ENCODE data around the gene IGFBP5.

IGFBP5 gene

DNA sequence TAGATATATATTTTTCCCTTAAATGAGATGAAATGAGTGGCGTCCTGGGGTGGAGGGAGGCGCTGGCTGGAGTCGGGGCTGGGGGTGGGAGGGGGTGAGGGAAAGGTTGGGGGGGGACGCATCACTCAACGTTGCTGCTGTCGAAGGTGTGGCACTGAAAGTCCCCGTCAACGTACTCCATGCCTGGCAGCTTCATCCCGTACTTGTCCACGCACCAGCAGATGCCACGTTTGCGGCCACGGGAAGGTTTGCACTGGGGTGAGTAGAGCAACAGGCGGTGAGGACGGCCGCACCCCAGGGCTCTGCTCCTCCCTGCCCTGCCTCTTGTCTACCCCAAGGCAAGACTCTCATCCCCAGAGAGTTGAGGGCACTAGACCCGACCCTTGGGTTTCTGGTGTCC, 18.7 kb downstream of the IGFBP5 start:
- Histone ChIP-seq H3K9me2 (replicated peaks; ENCODE audit: insufficient read depth, low read length) (no peaks in the 10 kb centered on the region), H3K79me2 (ENCODE audit: insufficient read depth, low read length) (no peaks in the 10 kb centered on the region), H3K36me3 (ENCODE audit: low read length) (no peaks in the 10 kb centered on the region), H3K27me3 (ENCODE audit: low read length) (no peaks in the 10 kb centered on the region), H3K4me3 (ENCODE audit: insufficient read depth, low read length, poor library complexity, severe bottlenecking) (no peak overlapping the region), H3K27ac (ENCODE audit: low read depth, low read length) (no peak overlapping the region), H3K9ac (ENCODE audit: low read length) (no peak overlapping the region), H4K20me1 (ENCODE audit: low read depth, low read length) (no peaks in the 10 kb centered on the region), H3K4me2 (ENCODE audit: low read depth, low read length, poor library complexity, severe bottlenecking) (no peak overlapping the region), H3K9me3 (ENCODE audit: insufficient read depth, low read length) (no peaks in the 10 kb centered on the region), H3F3A (ENCODE audit: insufficient read depth) (no peaks in the 10 kb centered on the region), H2AFZ (ENCODE audit: low read depth, low read length, severe bottlenecking) (no peak overlapping the region)
- TF ChIP-seq, protein P1, sequence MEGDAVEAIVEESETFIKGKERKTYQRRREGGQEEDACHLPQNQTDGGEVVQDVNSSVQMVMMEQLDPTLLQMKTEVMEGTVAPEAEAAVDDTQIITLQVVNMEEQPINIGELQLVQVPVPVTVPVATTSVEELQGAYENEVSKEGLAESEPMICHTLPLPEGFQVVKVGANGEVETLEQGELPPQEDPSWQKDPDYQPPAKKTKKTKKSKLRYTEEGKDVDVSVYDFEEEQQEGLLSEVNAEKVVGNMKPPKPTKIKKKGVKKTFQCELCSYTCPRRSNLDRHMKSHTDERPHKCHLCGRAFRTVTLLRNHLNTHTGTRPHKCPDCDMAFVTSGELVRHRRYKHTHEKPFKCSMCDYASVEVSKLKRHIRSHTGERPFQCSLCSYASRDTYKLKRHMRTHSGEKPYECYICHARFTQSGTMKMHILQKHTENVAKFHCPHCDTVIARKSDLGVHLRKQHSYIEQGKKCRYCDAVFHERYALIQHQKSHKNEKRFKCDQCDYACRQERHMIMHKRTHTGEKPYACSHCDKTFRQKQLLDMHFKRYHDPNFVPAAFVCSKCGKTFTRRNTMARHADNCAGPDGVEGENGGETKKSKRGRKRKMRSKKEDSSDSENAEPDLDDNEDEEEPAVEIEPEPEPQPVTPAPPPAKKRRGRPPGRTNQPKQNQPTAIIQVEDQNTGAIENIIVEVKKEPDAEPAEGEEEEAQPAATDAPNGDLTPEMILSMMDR (IDR thresholded peaks at IDR 0.05; ENCODE audit: insufficient read depth, low read length, poor library complexity, severe bottlenecking), result no peak
- no peak for TF ChIP-seq EZH2phosphoT487 (conservative IDR thresholded peaks at IDR 0.05; ENCODE audit: low read length)

DNA sequence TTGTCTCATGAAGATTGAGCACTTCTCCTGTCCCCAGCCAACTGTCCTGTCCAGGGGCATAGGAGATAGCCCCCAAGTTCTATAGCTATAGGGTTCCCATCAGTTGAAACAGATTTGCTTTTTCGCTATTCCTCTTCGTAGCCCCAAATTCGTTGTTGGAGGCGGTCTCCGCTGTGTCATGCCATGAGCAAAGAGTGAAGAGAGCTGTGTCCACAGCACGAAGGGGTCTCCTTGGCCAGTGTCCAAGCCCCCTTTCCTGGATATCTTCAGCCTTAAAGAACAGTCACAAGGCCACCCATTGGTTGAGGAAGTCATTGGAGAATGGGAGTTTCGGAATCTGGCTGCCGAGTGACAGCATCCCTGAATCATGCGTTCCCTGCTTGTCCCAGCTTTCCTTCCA, 21.0 kb downstream of the IGFBP5 start:
- Histone ChIP-seq H2AFZ (ENCODE audit: low read depth, low read length, severe bottlenecking) (no peak overlapping the region), H3K9ac (ENCODE audit: low read length) (no peak overlapping the region), H3K4me3 (ENCODE audit: insufficient read depth, low read length, poor library complexity, severe bottlenecking) (no peak overlapping the region), H3K36me3 (ENCODE audit: low read length) (no peaks in the 10 kb centered on the region), H3K27me3 (ENCODE audit: low read length) (no peaks in the 10 kb centered on the region), H3K27ac (ENCODE audit: low read depth, low read length) (no peak overlapping the region), H3K9me3 (ENCODE audit: insufficient read depth, low read length) (no peaks in the 10 kb centered on the region), H3F3A (ENCODE audit: insufficient read depth) (no peaks in the 10 kb centered on the region), H3K79me2 (ENCODE audit: insufficient read depth, low read length) (no peaks in the 10 kb centered on the region), H3K4me2 (ENCODE audit: low read depth, low read length, poor library complexity, severe bottlenecking) (no peak overlapping the region), H3K9me2 (replicated peaks; ENCODE audit: insufficient read depth, low read length) (no peaks in the 10 kb centered on the region), H4K20me1 (ENCODE audit: low read depth, low read length) (no peaks in the 10 kb centered on the region)
- TF ChIP-seq, protein P1 (IDR thresholded peaks at IDR 0.05; ENCODE audit: insufficient read depth, low read length, poor library complexity, severe bottlenecking), result no peak
- no peak for TF ChIP-seq EZH2phosphoT487 (conservative IDR thresholded peaks at IDR 0.05; ENCODE audit: low read length)

DNA sequence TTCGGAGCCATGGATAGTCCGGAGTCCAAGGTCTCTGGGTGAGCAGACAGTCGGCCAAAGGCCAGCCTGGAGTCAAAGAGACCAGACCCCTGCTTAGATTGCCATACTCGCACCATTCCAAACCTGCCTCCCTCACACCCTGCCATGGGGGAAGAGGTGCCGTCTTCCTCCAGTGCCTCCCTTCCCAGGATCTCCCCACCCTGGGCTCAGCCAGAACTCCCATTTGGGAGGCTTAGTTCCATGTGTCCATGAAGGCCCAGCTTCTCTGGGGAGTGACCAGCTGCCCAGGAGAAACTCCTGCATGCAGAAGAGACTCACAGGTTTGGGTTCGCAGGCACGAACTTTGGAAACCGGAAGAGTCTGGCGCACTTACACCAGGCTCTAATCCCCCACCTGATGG, 21.7 kb downstream of the IGFBP5 start:
- no peaks in the 10 kb centered on the region for H3K27me3 ChIP-seq (ENCODE audit: low read length)
- H4K20me1 ChIP-seq (ENCODE audit: low read depth, low read length), result no peaks in the 10 kb centered on the region
- no peaks in the 10 kb centered on the region for H3K79me2 ChIP-seq (ENCODE audit: insufficient read depth, low read length)
- TF ChIP-seq, protein P1 (IDR thresholded peaks at IDR 0.05; ENCODE audit: insufficient read depth, low read length, poor library complexity, severe bottlenecking), result no peak
- TF ChIP-seq EZH2phosphoT487 (conservative IDR thresholded peaks at IDR 0.05; ENCODE audit: low read length), result no peak
- H3K9me3 ChIP-seq (ENCODE audit: insufficient read depth, low read length), result no peaks in the 10 kb centered on the region
- H3K4me2 ChIP-seq (ENCODE audit: low read depth, low read length, poor library complexity, severe bottlenecking), result no peak overlapping the region
- H3K36me3 ChIP-seq (ENCODE audit: low read length), result no peaks in the 10 kb centered on the region
- H2AFZ ChIP-seq (ENCODE audit: low read depth, low read length, severe bottlenecking), result no peak overlapping the region
- H3K9me2 ChIP-seq (replicated peaks; ENCODE audit: insufficient read depth, low read length), result no peaks in the 10 kb centered on the region
- H3K27ac ChIP-seq (ENCODE audit: low read depth, low read length), result no peak overlapping the region
- H3K4me3 ChIP-seq (ENCODE audit: insufficient read depth, low read length, poor library complexity, severe bottlenecking), result no peak overlapping the region
- no peak overlapping the region for H3K9ac ChIP-seq (ENCODE audit: low read length)
- no peaks in the 10 kb centered on the region for H3F3A ChIP-seq (ENCODE audit: insufficient read depth)
